NCI-H2171 (cell line): ENCODE data around the gene CPVL.

Experiments used
- DNase-seq: peaks from one replicate; lab custom pipeline; 2025; lab: John Stamatoyannopoulos, UW

The CPVL gene

GRCh38 chr7:29090836-29091601 is 55.3 kb downstream of the CPVL start:
- DNase-seq: peak; percentile 38

GRCh38 chr7:29090151-29090805 is 56.1 kb downstream of the CPVL start:
- DNase-seq: no peak

- no peak for DNase-seq
Measured at GRCh38 chr7:29087840-29088170, 58.5 kb downstream of the CPVL start.

GRCh38 chr7:29086545-29086944 is 59.8 kb downstream of the CPVL start:
- no peak for DNase-seq

- DNase-seq: no peak
Measured at GRCh38 chr7:29084832-29085231, 61.5 kb downstream of the CPVL start.

GRCh38 chr7:29080803-29081202 is 65.5 kb downstream of the CPVL start:
- no peak for DNase-seq

- DNase-seq: no peak
Measured at GRCh38 chr7:29078311-29079260, 67.8 kb downstream of the CPVL start.

GRCh38 chr7:29077854-29078253 is 68.5 kb downstream of the CPVL start:
- no peak for DNase-seq

GRCh38 chr7:29077176-29077575 is 69.2 kb downstream of the CPVL start:
- no peak for DNase-seq

- DNase-seq: no peak
Measured at GRCh38 chr7:29076631-29077030, 69.7 kb downstream of the CPVL start.

- DNase-seq: no peak
Measured at GRCh38 chr7:29075606-29076005, 70.7 kb downstream of the CPVL start.

GRCh38 chr7:29071203-29071874 is 75.0 kb downstream of the CPVL start:
- peak; percentile 60 for DNase-seq

- no peak for DNase-seq
Measured at GRCh38 chr7:29066641-29067040, 79.7 kb downstream of the CPVL start.

GRCh38 chr7:29065181-29065857 is 81.0 kb downstream of the CPVL start:
- DNase-seq: no peak

GRCh38 chr7:29063872-29064271 is 82.5 kb downstream of the CPVL start:
- DNase-seq: no peak

GRCh38 chr7:29063236-29063635 is 83.1 kb downstream of the CPVL start:
- DNase-seq: no peak

GRCh38 chr7:29053105-29053872 is 93.0 kb downstream of the CPVL start:
- DNase-seq: no peak

GRCh38 chr7:29046978-29047377 is 99.4 kb downstream of the CPVL start:
- no peak for DNase-seq

- DNase-seq: no peak
Measured at GRCh38 chr7:29045258-29046086, 100.9 kb downstream of the CPVL start.

GRCh38 chr7:29044554-29044953 is 101.8 kb downstream of the CPVL start:
- DNase-seq: no peak
